Adrenal gland (tissue), 12 donors: ENCODE data around the gene RSBN1. TPM values are rescaled to one million over a fixed set of nuclear protein-coding genes. Genes with fewer than 3 reads are reported as not detected.

Source experiments
- DNase-seq, 7 donors: peaks; one replicate each; pipeline ENCODE4 v3.0.0-alpha.2; 2019 to 2020
- H3K27ac ChIP-seq, 5 donors: fragments of 200-600 bp; sonication (generic) in 4 of 5; 1 replicate in 3 of 5; 2 replicates in 2 of 5; pipeline versions ENCODE4 v1.5.1 to v1.8.0; 2016 to 2020; ENCODE audit warnings: mild to moderate bottlenecking in 1 of 5
- H3K27me3 ChIP-seq: fragments of 200-600 bp; 2 replicates; pipeline ENCODE4 v1.8.0; 2021
- H3K36me3 ChIP-seq, 2 donors: fragments of 200-600 bp; replicated peaks in 1 of 2; 1 replicate in 1 of 2; 2 replicates in 1 of 2; pipeline versions ENCODE4 v1.5.1 to v1.8.0; 2018 to 2022
- H3K4me1 ChIP-seq, 2 donors: fragments of 200-600 bp; replicated peaks in 1 of 2; 1 replicate in 1 of 2; 2 replicates in 1 of 2; pipeline versions ENCODE4 v1.5.1 to v1.8.0; 2018 to 2021
- H3K4me3 ChIP-seq, 4 donors: fragments of 200-600 bp; sonication (generic) in 3 of 4; one replicate each; pipeline ENCODE4 v1.5.1; 2016 to 2018
- H3K9me3 ChIP-seq, 3 donors: fragments of 200-600 bp; sonication (generic) in 1 of 3; replicated peaks in 1 of 3; 1 replicate in 2 of 3; 2 replicates in 1 of 3; pipeline versions ENCODE4 v1.5.1 to v1.8.0; 2016 to 2021
- POLR2A ChIP-seq, 2 donors: fragments of 450-650 bp; IDR thresholded peaks; one replicate each; pipeline ENCODE4 v1.6.1; 2017; ENCODE audit warnings: antibody characterized with exemption in 2 of 2, mild to moderate bottlenecking in 2 of 2, moderate library complexity in 1 of 2
- WGBS, 4 donors: extraction: QIAGEN DNeasy Blood & Tissue Kit in 2 of 4; methylation state at CpG; one replicate each; pipeline versions ENCODE4 v1.1.5 to v1.1.7; 2013 to 2017; 5-methylcytosine and 5-hydroxymethylcytosine counted together
- intact Hi-C, 2 donors: fragments of 100-400 bp; cut with DNase I; formaldehyde crosslinking; loops; one replicate each; pipeline versions ENCODE4 v1.14.1 to v1.15.0; 2022 to 2023
- polyA plus RNA-seq, 3 donors: library from polyadenylated mRNA; stranded (reverse); fragments of 200-250 nt in 2 of 3; fragments of 350-450 nt in 1 of 3; fragmentation: Illumina TruSeq in 1 of 3; extraction: RNeasy Lipid Tissue Mini Kit (QIAGEN cat#74804) in 1 of 3; gene quantifications; one replicate each; pipeline ENCODE4 v1.2.3, GENCODE V29; 2013 to 2014
- total RNA-seq, 9 donors: library from RNA; depleted of rRNA in 4 of 9; stranded (reverse); fragments of >200 nt in 4 of 9; fragments of 120-200 nt in 1 of 9; fragmentation: NEBNext Ultra II Directional in 1 of 9; extraction: Animal tissue kit (Norgen Biotek cat#: 25700) in 1 of 9; gene quantifications; one replicate each; pipeline versions ENCODE4 v1.1.0 to v1.2.4, GENCODE V29; 2013 to 2023
- TF ChIP-seq, protein P1 (sequence below), 6 experiments: fragments of 450-650 bp in 4 of 6; fragments of 200-600 bp in 2 of 6; sonication (generic) in 1 of 6; IDR thresholded peaks; 1 replicate in 5 of 6; 2 replicates in 1 of 6; pipeline versions ENCODE4 v1.5.1 to v1.8.0; 2016 to 2021; ENCODE audit warnings: antibody characterized with exemption in 6 of 6, mild to moderate bottlenecking in 2 of 6, moderate library complexity in 1 of 6
- donor health status: healthy with polysubstance abuse.
- donor health status: Bipolar disorder and iron deficiency.
- donor health status: DM: yes; HTN: yes; CAD: no.
- donor health status: DM: no; HTN: no; CAD: no.
- donor health status: DM: no; HTN: no; CAD: no.
- donor health status: DM: yes; HTN: yes; CAD: no.

RSBN1 gene
- total and polyA plus RNA-seq, 12 donors, result 3.9 to 33.0 (median 15.4) TPM

DNA sequence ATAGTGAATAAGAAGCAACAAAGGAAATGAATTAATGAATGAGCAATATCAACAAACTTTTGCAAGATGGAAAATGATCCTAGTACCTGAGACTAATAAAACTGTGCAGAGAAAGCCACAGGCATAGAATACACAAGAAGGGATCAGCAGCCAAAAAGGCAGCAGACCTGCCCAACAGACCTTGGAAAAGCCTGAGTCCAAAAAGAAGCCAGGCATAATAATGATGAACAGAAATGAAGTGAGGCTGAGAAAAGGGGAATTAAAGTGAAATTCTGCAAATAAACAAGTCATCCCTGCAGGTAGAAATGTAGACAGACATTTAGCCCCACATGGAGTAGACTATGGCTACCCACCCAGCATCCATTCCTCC lies 42.7 kb downstream of the RSBN1 start:
- intact Hi-C loops, result no loop called here
- peaks cover 0 to 20% of the 10 kb centered on the region in 2 donors for H3K36me3 ChIP-seq
- H3K4me3 ChIP-seq, result no peak overlapping the region
- TF ChIP-seq POLR2A (IDR thresholded peaks at IDR 0.05), result no peak
- TF ChIP-seq, protein P1, sequence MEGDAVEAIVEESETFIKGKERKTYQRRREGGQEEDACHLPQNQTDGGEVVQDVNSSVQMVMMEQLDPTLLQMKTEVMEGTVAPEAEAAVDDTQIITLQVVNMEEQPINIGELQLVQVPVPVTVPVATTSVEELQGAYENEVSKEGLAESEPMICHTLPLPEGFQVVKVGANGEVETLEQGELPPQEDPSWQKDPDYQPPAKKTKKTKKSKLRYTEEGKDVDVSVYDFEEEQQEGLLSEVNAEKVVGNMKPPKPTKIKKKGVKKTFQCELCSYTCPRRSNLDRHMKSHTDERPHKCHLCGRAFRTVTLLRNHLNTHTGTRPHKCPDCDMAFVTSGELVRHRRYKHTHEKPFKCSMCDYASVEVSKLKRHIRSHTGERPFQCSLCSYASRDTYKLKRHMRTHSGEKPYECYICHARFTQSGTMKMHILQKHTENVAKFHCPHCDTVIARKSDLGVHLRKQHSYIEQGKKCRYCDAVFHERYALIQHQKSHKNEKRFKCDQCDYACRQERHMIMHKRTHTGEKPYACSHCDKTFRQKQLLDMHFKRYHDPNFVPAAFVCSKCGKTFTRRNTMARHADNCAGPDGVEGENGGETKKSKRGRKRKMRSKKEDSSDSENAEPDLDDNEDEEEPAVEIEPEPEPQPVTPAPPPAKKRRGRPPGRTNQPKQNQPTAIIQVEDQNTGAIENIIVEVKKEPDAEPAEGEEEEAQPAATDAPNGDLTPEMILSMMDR (IDR thresholded peaks at IDR 0.05), result no peak
- peaks cover 0 to 24% of the 10 kb centered on the region in 2 donors for H3K4me1 ChIP-seq
- no peak for DNase-seq
- H3K27ac ChIP-seq, result no peak overlapping the region
- H3K9me3 ChIP-seq, result no peaks in the 10 kb centered on the region
- no peaks in the 10 kb centered on the region for H3K27me3 ChIP-seq

DNA sequence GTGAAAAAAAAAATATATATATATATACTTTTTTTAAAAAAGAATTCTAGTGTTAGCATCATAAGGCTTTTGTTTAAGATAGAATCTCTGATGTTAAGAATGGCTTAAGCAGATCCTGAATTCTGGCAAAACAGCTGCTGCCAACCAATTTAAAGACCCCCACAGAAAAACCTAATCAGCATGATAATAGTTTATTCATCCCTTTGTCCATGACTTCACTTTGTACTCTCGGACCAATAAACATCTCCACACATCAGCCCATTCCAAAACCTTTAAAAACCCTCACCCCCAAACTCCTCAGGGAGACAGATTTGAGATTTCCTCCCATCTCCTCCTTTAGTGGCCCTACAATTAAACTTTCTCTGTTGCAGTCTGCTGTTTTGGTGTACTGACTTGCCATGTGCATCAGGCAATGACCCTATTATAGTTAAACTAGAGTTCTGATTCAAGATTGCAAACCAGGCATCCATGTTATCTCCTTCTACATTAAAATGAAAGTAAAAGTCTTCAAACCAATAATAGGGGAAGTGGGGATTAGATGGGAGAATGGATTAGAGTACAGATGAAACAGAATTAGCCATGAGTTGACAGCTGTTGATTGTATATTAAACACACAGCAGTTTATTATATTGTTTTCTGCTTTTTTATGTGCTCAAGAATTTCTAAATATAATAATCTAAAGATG lies 43.2 kb downstream of the RSBN1 start:
- Histone ChIP-seq H3K9me3 (no peaks in the 10 kb centered on the region), H3K27ac (no peak overlapping the region), H3K36me3 (peaks cover 0 to 17% of the 10 kb centered on the region in 2 donors), H3K4me3 (no peak overlapping the region), H3K27me3 (no peaks in the 10 kb centered on the region), H3K4me1 (peaks cover 0 to 24% of the 10 kb centered on the region in 2 donors)
- intact Hi-C loops, result no loop called here
- whole genome bisulfite sequencing, 4 donors, result 42 to 94% (median 92%) methylated on average over 1 of the region's 1 CpG
- no peak for DNase-seq
- TF ChIP-seq, protein P1 (IDR thresholded peaks at IDR 0.05), result no peak
- TF ChIP-seq POLR2A (IDR thresholded peaks at IDR 0.05), result no peak

DNA sequence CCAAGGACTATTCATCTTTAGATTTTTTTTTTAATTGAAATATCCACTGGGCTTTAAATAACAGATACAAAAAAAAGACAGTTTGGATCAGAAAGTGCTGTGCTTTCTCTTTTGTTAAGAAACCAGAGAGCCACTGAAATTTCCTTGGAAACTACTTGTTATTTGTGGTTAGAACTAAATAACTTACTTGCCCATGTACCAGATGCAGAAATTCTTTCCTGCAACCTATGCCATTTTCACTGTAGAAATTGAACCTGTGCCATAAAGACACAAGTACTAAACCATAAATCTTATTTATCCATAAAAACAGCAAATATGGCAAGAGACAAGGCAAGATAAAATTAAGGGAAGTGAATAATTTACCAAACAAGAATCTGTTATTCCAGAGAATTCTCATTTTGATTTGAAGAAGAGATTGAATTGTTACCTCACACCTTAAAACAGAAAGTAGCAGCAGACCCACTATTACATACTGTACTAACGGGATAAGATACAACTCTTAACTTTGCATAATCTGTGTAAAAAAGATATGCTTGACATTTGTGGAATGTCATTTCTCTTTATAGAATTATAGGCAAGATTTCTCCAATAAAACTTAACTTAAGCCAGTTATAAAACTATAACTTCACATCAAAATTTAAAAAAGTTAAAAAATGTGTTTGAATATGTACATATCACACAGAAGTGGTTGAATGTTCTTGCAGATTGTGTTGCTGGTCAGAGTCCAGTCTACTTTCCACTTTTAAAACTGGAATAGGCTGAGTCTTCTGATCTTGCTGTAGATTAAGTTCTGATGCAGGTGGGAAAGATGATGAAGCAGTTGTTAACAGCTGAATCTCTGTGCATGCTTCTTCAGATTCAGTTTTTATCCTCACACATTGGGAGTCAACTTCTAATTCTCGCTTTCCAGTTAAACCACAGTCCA lies 46.7 kb downstream of the RSBN1 start:
- Histone ChIP-seq H3K27ac (no peak overlapping the region), H3K27me3 (no peaks in the 10 kb centered on the region), H3K4me1 (peaks cover 0 to 24% of the 10 kb centered on the region in 2 donors), H3K9me3 (no peaks in the 10 kb centered on the region), H3K4me3 (no peak overlapping the region), H3K36me3 (peaks cover 0 to 13% of the 10 kb centered on the region in 2 donors)
- intact Hi-C loops, result no loop called here
- DNase-seq, result no peak
- TF ChIP-seq, protein P1 (IDR thresholded peaks at IDR 0.05), result no peak
- TF ChIP-seq POLR2A (IDR thresholded peaks at IDR 0.05), result no peak
- 77 to 94% (median 91%) methylated on average over 2 of the region's 2 CpGs for WGBS, 4 donors

DNA sequence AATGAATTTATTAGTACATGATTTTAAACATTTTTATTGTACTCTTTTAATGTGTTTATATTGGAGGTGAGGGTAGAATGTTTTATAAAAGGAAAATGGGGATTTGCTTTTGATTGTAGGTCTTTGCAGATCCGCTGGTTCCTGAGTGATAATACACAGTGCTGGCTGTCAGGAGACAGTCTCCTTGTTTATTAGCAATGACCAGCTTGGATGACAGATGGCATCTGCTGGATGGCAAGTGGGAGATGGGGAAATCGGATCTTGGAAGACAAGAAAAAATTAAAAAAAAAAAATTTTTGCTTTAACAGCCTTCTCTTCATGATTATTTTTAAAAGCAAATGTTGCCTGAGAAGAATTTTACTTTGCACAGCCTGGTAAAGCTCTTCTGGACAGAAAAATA lies 48.6 kb downstream of the RSBN1 start:
- TF ChIP-seq, protein P1 (IDR thresholded peaks at IDR 0.05), result no peak
- TF ChIP-seq POLR2A (IDR thresholded peaks at IDR 0.05), result no peak
- H3K27ac ChIP-seq, result no peak overlapping the region
- intact Hi-C loops, result no loop called here

More for the DNA sequence above, 48.6 kb downstream of the RSBN1 start:
- H3K36me3 ChIP-seq, result peaks cover 0 to 13% of the 10 kb centered on the region in 2 donors
- peaks cover 0 to 17% of the 10 kb centered on the region in 2 donors for H3K4me1 ChIP-seq
- H3K9me3 ChIP-seq, result no peaks in the 10 kb centered on the region
- no peak for DNase-seq
- H3K27me3 ChIP-seq, result no peaks in the 10 kb centered on the region
- 91 to 95% (median 93%) methylated on average over 2 of the region's 2 CpGs for WGBS, 4 donors
- H3K4me3 ChIP-seq, result no peak overlapping the region
